Upper lobe of right lung (tissue), 1 donor: Measurements from ENCODE around the gene FLAD1. TPM values are rescaled to one million over a fixed set of nuclear protein-coding genes. Genes with fewer than 3 reads are reported as not detected.

Experiments used
- ATAC-seq: fragments of 200-7000 bp; cut with Tn5 transposase; one replicate; pipeline ENCODE4 v1.9.1; 2020; ENCODE audit warnings: mild to moderate bottlenecking, moderate library complexity
- DNase-seq: peaks from one replicate; pipeline ENCODE4 v3.0.0-alpha.2; 2020
- H3K27ac ChIP-seq: fragments of 200-600 bp; one replicate; pipeline ENCODE4 v1.8.0; 2022
- H3K27me3 ChIP-seq: fragments of 200-600 bp; one replicate; pipeline ENCODE4 v1.8.0; 2022; ENCODE audit warnings: mild to moderate bottlenecking
- H3K36me3 ChIP-seq: fragments of 200-600 bp; one replicate; pipeline ENCODE4 v1.8.0; 2022
- H3K4me1 ChIP-seq: fragments of 200-600 bp; one replicate; pipeline ENCODE4 v1.8.0; 2022
- H3K4me3 ChIP-seq: fragments of 200-600 bp; one replicate; pipeline ENCODE4 v1.8.0; 2022; ENCODE audit warnings: mild to moderate bottlenecking
- H3K9me3 ChIP-seq: fragments of 200-600 bp; one replicate; pipeline ENCODE4 v1.8.0; 2022
- intact Hi-C: fragments of 100-400 bp; cut with DNase I; formaldehyde crosslinking; loops from one replicate; pipeline ENCODE4 v1.11.0; 2022
- total RNA-seq: library from RNA; stranded (reverse); fragmentation: NEBNext Ultra II Directional; extraction: Animal tissue kit (Norgen Biotek cat#: 25700); gene quantifications from one replicate; pipeline ENCODE4 v1.2.1, GENCODE V29; 2021
- TF ChIP-seq, protein P1 (sequence below): fragments of 200-600 bp; IDR thresholded peaks from one replicate; pipeline ENCODE4 v1.8.0; 2022; ENCODE audit warnings: antibody characterized with exemption
- donor health status: DM: no; HTN: yes; CAD: no; lungs with severe emphysema.

FLAD1 gene
- total RNA-seq, 1 donor from 2014 or later, result 29.0 TPM

- H3K4me1 ChIP-seq, result peaks cover 32% of the 10 kb centered on the region
- no peaks in the 10 kb centered on the region for H3K27me3 ChIP-seq
- intact Hi-C loops, result no loop called here
- no peaks in the 10 kb centered on the region for H3K36me3 ChIP-seq
- H3K4me3 ChIP-seq, result peak overlapping the region; percentile 88
- DNase-seq (no peak), ATAC-seq (no peak)
- TF ChIP-seq, protein P1, sequence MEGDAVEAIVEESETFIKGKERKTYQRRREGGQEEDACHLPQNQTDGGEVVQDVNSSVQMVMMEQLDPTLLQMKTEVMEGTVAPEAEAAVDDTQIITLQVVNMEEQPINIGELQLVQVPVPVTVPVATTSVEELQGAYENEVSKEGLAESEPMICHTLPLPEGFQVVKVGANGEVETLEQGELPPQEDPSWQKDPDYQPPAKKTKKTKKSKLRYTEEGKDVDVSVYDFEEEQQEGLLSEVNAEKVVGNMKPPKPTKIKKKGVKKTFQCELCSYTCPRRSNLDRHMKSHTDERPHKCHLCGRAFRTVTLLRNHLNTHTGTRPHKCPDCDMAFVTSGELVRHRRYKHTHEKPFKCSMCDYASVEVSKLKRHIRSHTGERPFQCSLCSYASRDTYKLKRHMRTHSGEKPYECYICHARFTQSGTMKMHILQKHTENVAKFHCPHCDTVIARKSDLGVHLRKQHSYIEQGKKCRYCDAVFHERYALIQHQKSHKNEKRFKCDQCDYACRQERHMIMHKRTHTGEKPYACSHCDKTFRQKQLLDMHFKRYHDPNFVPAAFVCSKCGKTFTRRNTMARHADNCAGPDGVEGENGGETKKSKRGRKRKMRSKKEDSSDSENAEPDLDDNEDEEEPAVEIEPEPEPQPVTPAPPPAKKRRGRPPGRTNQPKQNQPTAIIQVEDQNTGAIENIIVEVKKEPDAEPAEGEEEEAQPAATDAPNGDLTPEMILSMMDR, result no peak
- peak overlapping the region; percentile 90 for H3K27ac ChIP-seq
- H3K9me3 ChIP-seq, result no peaks in the 10 kb centered on the region
Measured at GRCh38 chr1:155000411-155000725, 17.2 kb downstream of the FLAD1 start.

DNA sequence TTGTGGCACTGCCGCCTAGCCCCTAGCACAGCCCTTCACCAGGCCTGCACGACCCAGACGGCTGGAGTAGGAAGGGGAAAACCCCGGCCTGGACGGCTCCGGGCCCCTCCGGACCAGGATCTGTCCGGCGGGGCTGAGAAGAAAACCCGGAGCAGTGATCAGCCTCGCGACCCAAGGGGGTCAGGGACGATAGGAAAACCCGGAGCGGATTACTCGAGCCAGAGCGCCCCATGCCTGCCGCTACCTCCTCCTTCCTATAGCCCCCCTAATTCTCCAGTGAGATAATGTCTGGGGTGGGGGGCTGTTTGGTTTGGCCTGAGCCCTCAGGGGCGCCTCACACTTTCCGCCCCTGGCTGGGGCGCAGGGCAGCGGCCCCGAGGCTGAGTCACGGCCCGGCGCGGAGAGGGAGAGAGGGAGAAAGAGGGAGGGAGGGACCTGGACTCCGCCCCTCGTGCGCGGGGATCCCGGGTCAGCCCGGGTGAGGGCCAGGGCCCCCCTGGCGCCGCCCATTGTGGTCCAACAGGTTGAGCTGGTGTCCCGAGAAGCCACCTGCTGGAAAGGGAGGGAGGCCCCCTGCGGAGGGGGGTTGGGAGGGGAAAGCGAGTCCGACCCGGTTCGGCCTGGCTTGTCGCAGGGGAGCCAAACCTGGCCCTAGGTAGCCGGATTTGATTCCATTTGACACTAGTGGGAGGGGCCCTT lies 17.7 kb downstream of the FLAD1 start:
- DNase-seq (peak; percentile 98), ATAC-seq (peak; percentile 72)
- Histone ChIP-seq H3K27ac (peak overlapping the region; percentile 90), H3K36me3 (no peaks in the 10 kb centered on the region), H3K4me3 (peak overlapping the region; percentile 88), H3K4me1 (peaks cover 37% of the 10 kb centered on the region), H3K27me3 (no peaks in the 10 kb centered on the region), H3K9me3 (no peaks in the 10 kb centered on the region)
- TF ChIP-seq, protein P1, result no peak
- intact Hi-C loops, result no loop called here

DNA sequence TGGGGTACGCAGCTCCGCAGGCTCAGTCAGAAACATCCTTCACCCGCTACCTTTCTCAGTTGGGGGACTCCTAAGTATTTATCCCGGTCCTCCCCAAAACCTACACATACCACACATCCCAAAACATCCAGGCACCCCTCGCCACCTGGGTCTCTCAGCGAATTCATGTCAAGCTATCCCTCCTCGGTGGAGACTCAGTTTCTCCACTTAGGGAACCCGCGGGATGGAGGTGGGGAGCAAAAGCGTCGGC lies 18.2 kb downstream of the FLAD1 start:
- TF ChIP-seq, protein P1, result no peak
- intact Hi-C loops, result no loop called here
- H3K4me3 ChIP-seq, result peak overlapping the region; percentile 88
- no peaks in the 10 kb centered on the region for H3K27me3 ChIP-seq
- H3K27ac ChIP-seq, result peak overlapping the region; percentile 90
- H3K4me1 ChIP-seq, result peaks cover 42% of the 10 kb centered on the region
- DNase-seq (no peak), ATAC-seq (no peak)
- no peaks in the 10 kb centered on the region for H3K36me3 ChIP-seq
- no peaks in the 10 kb centered on the region for H3K9me3 ChIP-seq

DNA sequence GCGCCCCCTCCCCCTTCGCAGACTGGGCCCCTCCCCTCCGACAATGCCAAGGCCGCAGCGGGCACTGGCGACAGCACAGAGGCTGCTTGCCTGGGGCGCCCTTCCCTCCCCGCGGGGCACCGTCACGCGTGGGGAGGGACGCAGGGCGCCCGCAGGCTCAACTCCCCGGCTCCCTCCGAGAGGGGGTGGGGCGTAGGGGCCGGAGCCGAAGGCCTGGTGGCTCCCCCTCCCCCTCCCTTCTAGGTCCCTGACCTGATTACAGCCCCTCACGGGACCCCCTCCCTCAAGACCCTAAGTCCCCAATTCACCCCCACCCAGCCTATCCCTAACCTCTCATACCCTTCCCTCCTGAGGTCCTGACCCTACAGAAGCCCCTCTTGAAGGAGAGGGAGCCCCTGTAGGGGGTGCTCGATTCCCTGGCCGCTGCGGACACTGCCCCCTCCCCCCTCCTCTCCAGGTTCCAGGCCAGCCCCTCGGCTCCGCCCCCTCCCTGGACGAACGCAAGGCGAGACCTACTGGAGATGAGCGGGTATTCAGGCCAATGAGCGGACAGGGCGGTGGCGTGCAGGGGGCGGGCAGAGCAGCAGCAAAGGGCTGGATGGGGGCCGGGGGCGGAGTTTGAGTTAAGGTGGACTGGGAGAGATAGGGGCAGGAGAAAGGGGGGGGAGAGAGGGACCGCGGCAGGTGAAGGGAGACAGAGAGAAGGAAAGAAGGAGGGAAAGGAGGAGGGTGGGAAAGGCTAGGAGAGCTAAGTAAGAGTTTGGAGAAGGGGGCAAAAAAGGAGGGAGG lies 18.7 kb downstream of the FLAD1 start:
- Histone ChIP-seq H3K27me3 (no peaks in the 10 kb centered on the region), H3K9me3 (no peaks in the 10 kb centered on the region), H3K27ac (peak overlapping the region; percentile 90), H3K4me1 (peaks cover 47% of the 10 kb centered on the region), H3K36me3 (no peaks in the 10 kb centered on the region), H3K4me3 (peak overlapping the region; percentile 88)
- peak; percentile 84 for ATAC-seq
- TF ChIP-seq, protein P1, result peak; percentile 32
- intact Hi-C loops, result no loop called here
- peak; percentile 100 for DNase-seq

DNA sequence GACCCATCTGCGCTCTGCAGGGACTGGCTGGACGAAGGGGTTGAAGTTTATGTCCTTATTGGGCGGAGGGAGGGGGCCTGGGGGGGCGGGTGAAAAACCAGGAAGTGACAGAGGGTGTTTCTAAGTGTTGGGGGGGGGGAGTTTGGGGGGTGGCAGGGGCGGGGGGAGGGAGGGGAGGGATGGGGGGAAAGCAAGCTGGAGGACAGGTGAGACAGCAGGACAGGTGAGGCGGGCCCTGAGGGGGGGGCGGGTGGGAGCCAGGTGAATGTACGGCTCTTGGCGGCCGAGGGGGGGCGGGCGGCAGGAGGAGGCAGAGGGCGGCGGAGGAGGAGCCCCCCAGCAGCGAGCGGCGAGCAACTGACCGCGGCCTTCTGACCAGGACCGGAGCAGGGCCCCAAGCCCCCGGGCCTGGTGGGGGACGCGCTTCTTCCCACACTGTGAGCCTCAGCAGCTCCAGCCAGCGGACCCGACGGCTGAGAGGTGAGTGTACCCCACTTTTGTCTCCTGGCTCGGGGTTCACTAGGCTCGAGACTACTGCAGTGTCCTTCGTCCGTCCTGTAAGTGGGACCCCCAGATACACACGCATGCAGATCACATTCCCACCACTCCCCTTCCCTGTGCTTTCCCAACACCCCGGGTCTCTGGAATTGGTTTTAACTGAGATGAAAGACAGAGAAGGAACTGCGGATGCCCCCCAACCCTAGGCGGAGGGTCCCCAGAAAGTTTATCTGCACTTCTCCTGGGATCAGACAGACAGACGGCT lies 19.5 kb downstream of the FLAD1 start, which contains the start of gene ZBTB7B:
TSS of gene ZBTB7B (plus strand) at position 339 of the 763 bp plus-strand sequence. CDS start 11,859 bp downstream, outside the sequence.
- ATAC-seq, result peak; percentile 3
- intact Hi-C loops, result no loop called here
- peak within 1 kb of the TSS; percentile 88 for H3K4me3 ChIP-seq

More for the DNA sequence above, 19.5 kb downstream of the FLAD1 start, which contains the start of gene ZBTB7B:
- TF ChIP-seq, protein P1, result no peak
- Histone ChIP-seq H3K36me3 (no peaks in the 10 kb centered on the region), H3K9me3 (no peaks in the 10 kb centered on the region), H3K4me1 (peaks cover 55% of the 10 kb centered on the region), H3K27ac (peak within 1 kb of the TSS; percentile 93), H3K27me3 (no peaks in the 10 kb centered on the region)
- DNase-seq, result peak; percentile 87
